HUES6 (cell line): ENCODE results near the gene SPAG6.
"Not testable (repeated sequence)": the region's sequence is repeated elsewhere in the genome, so short reads cannot be mapped to it uniquely, and the experiment has no call there.

Experiments
- H3K27ac ChIP-seq: 2 replicates; pipeline ENCODE4 v1.7.0; 2013; ENCODE audit warnings: low read depth, mild to moderate bottlenecking, low read length, inconsistent platforms
- H3K27me3 ChIP-seq: 2 replicates; pipeline ENCODE4 v1.6.1; 2013; ENCODE audit warnings: low read length; ENCODE audit not compliant: control insufficient read depth, insufficient read depth
- H3K36me3 ChIP-seq: 2 replicates; pipeline ENCODE4 v1.6.1; 2013; ENCODE audit warnings: low read length; ENCODE audit not compliant: control insufficient read depth, insufficient read depth
- H3K4me1 ChIP-seq: 2 replicates; pipeline ENCODE4 v1.6.1; 2013; ENCODE audit warnings: low read length; ENCODE audit not compliant: control insufficient read depth, insufficient read depth
- H3K4me3 ChIP-seq: 2 replicates; pipeline ENCODE4 v1.5.1; 2013; ENCODE audit warnings: low read depth, low read length
- H3K9ac ChIP-seq: one replicate; pipeline ENCODE4 v1.6.1; 2013; ENCODE audit warnings: mild to moderate bottlenecking, low read length
- H3K9me3 ChIP-seq: 2 replicates; pipeline ENCODE4 v1.6.1; 2013; ENCODE audit warnings: low read depth, low read length; ENCODE audit not compliant: control insufficient read depth, insufficient read depth

Gene SPAG6

DNA sequence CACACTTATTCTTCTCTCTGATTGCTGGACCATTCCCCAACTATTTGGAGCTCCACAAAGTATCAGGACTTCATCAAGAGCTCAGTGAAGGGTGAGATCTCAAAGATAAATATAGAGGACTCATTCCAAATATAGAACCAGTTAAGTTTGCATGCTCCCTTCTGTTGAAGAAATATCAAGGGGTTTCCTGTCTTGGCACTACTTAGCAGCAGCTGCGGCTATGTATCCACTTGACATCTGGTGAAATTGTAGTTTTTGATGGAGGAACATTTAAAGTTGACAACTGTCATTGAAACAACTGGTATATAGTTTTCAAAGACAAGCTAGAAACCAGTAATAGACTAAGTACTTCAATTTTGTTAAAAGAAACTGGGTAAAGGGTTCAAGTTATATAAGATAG is 1.0 kb upstream of the SPAG6 start:
- Histone ChIP-seq H3K9ac (no peak overlapping the region), H3K27me3 (peaks cover 98% of the 10 kb centered on the region), H3K27ac (no peak overlapping the region), H3K36me3 (no peaks in the 10 kb centered on the region), H3K4me3 (no peak overlapping the region), H3K9me3 (no peaks in the 10 kb centered on the region), H3K4me1 (peaks cover 11% of the 10 kb centered on the region)

DNA sequence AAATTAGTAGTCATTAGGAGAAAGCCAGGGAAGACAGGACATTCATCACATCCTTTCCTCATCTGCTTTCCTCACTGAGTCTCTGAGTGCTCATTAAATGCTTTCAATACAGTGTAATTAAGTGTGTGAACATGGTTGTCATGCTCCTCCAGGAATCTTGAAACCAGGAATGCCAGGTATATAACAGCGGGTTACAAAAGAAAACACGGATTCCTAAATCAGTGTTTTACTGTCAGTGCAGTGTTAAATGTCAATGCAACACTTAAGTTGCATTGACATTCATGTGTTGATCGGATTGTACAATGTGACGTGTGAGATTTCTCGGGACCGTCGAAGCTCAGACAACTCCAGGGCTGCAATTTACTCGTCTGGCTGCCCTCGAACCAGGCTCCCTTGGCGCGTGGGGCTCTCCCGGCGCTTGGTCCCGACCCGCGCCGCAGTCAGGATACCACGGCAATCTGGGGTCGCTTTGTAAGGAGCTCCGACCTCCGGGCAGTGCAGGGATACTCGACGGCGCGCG is 455 bp upstream of the SPAG6 start:
- peaks cover 96% of the 10 kb centered on the region for H3K27me3 ChIP-seq
- H3K4me1 ChIP-seq = peaks cover 11% of the 10 kb centered on the region
- peak overlapping the region; percentile 79 for H3K4me3 ChIP-seq
- no peak overlapping the region for H3K27ac ChIP-seq
- no peaks in the 10 kb centered on the region for H3K36me3 ChIP-seq
- H3K9ac ChIP-seq = no peak overlapping the region
- no peaks in the 10 kb centered on the region for H3K9me3 ChIP-seq

DNA sequence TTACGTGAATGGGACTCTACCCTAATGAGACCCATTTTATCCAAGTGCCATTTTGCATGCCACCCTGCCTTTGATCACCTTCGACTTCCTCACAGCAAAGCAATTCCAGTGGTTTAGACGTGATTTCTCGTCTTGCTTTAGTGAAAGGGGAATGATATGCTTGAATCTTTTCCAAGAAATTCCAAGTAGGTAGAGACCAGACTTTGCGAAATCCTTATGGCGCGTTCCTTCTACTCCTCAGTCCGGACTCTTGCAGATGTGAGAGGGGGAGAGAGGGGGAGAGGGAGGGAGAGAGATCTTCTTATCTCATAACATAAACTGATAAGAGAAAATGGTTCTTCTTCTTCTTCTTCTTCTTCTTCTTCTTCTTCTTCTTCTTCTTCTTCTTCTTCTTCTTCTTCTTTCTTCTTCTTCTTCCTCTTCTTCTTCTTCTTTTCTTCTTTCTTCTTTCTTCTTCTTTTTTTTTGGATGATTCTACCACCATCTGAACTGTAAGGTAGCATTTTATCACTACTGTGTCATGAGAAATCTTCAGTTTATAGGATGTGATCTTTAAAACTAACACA is 883 bp downstream of the SPAG6 start:
- no peak overlapping the region for H3K9ac ChIP-seq
- H3K36me3 ChIP-seq = no peaks in the 10 kb centered on the region
- H3K27me3 ChIP-seq = peaks cover 82% of the 10 kb centered on the region
- H3K4me1 ChIP-seq = peaks cover 9% of the 10 kb centered on the region
- no peak overlapping the region for H3K27ac ChIP-seq
- no peaks in the 10 kb centered on the region for H3K9me3 ChIP-seq
- H3K4me3 ChIP-seq = peak overlapping the region; percentile 79

DNA sequence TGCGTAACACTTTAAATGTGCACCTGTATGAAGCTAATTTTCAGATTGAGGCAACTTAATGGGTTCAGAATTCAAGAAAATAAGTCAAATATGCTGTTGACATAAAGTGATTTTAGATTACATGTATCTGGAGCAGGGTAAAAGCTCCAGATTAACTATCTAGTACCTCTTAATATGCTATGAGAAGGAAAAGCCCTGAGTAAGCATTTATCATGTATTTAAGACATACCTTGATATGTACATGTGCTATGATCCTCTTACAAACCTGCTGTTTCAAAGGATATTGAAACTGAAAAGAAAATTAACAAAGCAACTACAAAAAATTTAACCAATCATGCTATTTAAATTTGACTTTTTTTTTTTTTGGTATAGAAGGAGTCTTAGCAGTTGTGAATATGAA is 4.5 kb downstream of the SPAG6 start:
- no peaks in the 10 kb centered on the region for H3K9me3 ChIP-seq
- H3K4me3 ChIP-seq = no peak overlapping the region
- H3K27ac ChIP-seq = no peak overlapping the region
- no peaks in the 10 kb centered on the region for H3K36me3 ChIP-seq
- no peak overlapping the region for H3K9ac ChIP-seq
- peaks cover 50% of the 10 kb centered on the region for H3K27me3 ChIP-seq
- peaks cover 3% of the 10 kb centered on the region; the same call in 1 of the 2 replicates for H3K4me1 ChIP-seq

DNA sequence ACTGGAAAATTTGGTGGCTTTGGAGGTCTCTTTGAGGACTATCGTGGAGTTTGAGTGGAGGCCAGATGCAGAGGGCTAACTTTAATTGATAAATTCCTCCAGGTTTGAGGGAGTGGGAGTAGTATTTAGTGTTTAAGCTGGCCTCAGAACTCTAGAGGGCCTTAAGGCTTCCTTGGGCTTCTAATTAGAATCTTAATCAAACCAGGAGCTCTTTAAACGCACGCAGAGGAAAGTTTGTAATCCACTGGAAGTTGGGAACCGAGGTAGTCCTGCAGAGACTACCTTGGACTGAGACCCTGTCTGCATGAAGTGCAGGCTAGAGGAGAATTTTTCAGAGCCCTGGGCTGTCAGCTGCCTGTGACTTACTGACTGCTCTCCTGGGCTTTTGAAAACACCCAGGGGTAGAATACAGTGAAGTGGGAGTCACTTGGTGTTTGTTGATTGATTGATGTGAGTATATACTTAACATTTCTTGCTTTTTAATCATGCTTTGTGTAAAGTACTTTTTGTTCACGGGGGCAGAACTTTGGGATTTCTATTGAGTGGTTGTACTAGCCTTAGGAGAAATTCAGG is 5.9 kb downstream of the SPAG6 start:
- Histone ChIP-seq H3K27ac (no peak overlapping the region), H3K27me3 (peaks cover 35% of the 10 kb centered on the region), H3K36me3 (no peaks in the 10 kb centered on the region), H3K9me3 (no peaks in the 10 kb centered on the region), H3K4me1 (no peaks in the 10 kb centered on the region), H3K9ac (no peak overlapping the region), H3K4me3 (no peak overlapping the region)

DNA sequence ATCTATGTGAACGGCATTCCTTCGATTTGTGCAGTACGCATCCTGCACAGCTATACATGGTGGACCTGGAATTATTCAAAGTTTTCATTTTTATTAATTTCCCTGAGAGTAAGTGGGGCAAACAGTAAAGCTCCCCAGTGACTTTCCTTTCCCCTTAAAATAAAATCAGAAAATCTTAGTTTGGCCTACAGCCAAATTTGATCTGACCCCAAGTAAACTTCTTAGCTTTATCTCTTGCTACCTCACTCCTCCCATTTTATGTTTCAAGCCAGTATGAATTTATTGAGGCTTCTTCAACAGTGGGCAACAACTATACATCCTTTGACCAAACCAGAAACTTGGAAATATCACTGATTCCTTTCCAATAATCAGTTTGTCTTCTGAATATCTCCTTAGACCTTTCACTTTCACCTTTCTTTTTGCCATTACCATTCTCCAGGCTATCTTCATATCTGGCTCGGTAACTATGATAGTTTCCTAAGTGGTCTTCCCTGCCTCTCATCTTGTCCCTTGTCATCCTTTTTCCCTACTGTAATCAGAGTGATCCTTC is 11.1 kb downstream of the SPAG6 start:
- H3K27me3 ChIP-seq = peaks cover 4% of the 10 kb centered on the region
- no peaks in the 10 kb centered on the region for H3K4me1 ChIP-seq
- H3K9me3 ChIP-seq = no peaks in the 10 kb centered on the region
- H3K27ac ChIP-seq = no peak overlapping the region
- no peaks in the 10 kb centered on the region for H3K36me3 ChIP-seq
- no peak overlapping the region for H3K4me3 ChIP-seq
- H3K9ac ChIP-seq = no peak overlapping the region

DNA sequence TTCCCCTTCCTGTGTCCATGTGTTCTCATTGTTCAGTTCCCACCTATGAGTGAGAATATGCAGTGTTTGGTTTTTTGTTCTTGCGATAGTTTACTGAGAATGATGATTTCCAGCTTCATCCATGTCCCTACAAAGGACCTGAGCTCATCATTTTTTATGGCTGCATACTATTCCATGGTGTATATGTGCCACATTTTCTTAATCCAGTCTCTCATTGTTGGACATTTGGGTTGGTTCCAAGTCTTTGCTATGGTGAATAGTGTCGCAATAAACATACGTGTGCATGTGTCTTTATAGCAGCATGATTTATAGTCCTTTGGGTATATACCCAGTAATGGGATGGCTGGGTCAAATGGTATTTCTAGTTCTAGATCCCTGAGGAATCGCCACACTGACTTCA is 12.5 kb downstream of the SPAG6 start:
- H3K9ac ChIP-seq, H3K27me3 ChIP-seq, H3K27ac ChIP-seq, H3K4me1 ChIP-seq, H3K36me3 ChIP-seq, H3K4me3 ChIP-seq, H3K9me3 ChIP-seq: not testable (repeated sequence)

DNA sequence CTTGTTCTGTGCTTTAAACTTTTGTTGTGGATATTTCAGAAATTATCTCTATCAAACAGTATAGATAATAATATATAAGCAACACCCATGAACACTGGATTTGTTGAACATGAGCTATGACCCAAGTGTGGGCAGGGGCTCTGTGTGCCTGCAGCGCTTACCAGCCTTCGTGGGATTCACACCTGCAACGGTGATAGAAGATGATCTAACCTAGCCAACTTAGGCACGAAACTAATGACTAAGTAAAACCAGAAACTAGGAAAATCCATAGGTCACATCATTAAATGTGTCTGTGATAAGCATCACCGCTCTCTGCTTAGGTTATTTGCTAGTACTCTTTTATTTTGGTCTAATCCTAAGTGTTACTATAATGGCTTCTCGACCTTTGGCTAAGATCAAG is 18.0 kb downstream of the SPAG6 start:
- no peaks in the 10 kb centered on the region for H3K27me3 ChIP-seq
- H3K4me3 ChIP-seq = no peak overlapping the region
- no peak overlapping the region for H3K27ac ChIP-seq
- H3K36me3 ChIP-seq = no peaks in the 10 kb centered on the region
- H3K9ac ChIP-seq = no peak overlapping the region
- no peaks in the 10 kb centered on the region for H3K9me3 ChIP-seq
- H3K4me1 ChIP-seq = no peaks in the 10 kb centered on the region

DNA sequence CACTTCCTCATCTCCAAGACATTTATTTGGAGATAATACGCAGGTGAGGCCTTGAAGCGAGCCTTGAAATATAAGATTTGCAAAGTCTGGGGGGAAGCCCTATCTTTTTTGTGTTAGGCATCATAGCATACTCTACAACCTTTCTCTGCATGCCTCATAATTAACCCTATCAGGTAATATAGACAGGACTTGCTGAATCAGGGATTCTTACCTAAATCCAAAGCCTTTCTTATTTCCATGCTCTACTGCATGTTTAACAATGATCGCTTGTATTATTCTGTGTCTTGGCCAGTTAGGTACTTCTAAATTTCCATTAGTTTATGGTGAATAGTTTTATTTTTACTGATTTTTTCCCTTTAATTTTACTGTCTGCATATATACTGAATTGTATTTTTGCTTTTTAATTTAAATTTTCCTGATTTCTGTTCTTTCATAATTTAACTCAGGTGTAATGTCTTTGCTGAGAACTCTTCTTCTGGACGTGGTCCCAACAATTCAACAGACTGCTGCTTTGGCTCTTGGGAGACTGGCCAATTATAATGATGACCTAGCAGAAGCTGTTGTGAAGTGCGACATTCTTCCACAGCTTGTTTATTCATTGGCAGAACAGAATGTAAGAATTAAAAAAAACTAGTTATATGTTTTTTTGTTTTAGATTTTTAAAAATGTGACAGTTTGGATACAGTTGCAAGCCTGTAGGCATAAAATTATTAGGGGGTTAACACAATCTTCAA is 19.3 kb downstream of the SPAG6 start:
- Histone ChIP-seq H3K27me3 (no peaks in the 10 kb centered on the region), H3K4me1 (no peaks in the 10 kb centered on the region), H3K9ac (no peak overlapping the region), H3K4me3 (no peak overlapping the region), H3K27ac (no peak overlapping the region), H3K36me3 (no peaks in the 10 kb centered on the region), H3K9me3 (no peaks in the 10 kb centered on the region)

DNA sequence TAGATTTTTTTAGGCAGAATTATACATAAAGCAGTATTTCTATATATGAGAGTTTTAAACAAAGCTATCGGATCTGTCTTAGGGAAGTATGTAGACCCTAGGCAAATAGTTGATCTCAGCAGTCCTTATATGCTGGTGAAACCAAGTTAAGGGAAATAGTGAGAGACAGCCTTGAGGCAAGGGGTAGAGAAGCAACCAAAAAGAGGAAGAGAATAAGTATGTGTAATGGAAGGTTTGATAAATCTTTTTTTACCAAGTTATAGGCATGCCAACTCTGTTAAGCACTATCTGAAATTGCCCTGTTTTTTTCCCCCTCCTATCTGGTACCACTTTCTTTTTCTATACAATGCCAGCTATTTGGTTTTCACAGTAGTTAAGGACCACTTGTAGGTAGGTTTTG is 19.9 kb downstream of the SPAG6 start:
- Histone ChIP-seq H3K36me3 (no peaks in the 10 kb centered on the region), H3K9me3 (no peaks in the 10 kb centered on the region), H3K27me3 (no peaks in the 10 kb centered on the region), H3K4me3 (no peak overlapping the region), H3K4me1 (no peaks in the 10 kb centered on the region), H3K27ac (no peak overlapping the region), H3K9ac (no peak overlapping the region)
